Small intestine (tissue), 7 donors: ENCODE measurements around the gene CAMKV. TPM values are rescaled to one million over a fixed set of nuclear protein-coding genes. Genes with fewer than 3 reads are reported as not detected.
"Not testable (repeated sequence)": the region's sequence is repeated elsewhere in the genome, so short reads cannot be mapped to it uniquely, and the experiment has no call there.

Experiments used
- DNase-seq, 2 donors: peaks; one replicate each; pipeline versions ENCODE4 v3.0.0 to v3.0.0-alpha.2; 2013
- FAIRE-seq: peaks from 2 replicates; lab custom pipeline; 2012; peaks lifted over from hg19 to GRCh38; lab: Jason Lieb, UNC
- H3K27ac ChIP-seq, 3 donors: one replicate each; pipeline ENCODE4 v1.5.1; 2013; ENCODE audit warnings: low read length in 2 of 3, mild to moderate bottlenecking in 2 of 3, control low read depth in 1 of 3, inconsistent platforms in 1 of 3, low read depth in 1 of 3, moderate library complexity in 1 of 3
- H3K27me3 ChIP-seq, 3 donors: one replicate each; pipeline ENCODE4 v1.6.1; 2013; ENCODE audit warnings: low read length in 3 of 3, inconsistent platforms in 1 of 3; ENCODE audit not compliant: control insufficient read depth in 3 of 3, insufficient read depth in 3 of 3
- H3K36me3 ChIP-seq, 3 donors: one replicate each; pipeline ENCODE4 v1.6.1; 2013; ENCODE audit warnings: low read length in 3 of 3, inconsistent platforms in 1 of 3, low read depth in 1 of 3, mild to moderate bottlenecking in 1 of 3, moderate library complexity in 1 of 3; ENCODE audit not compliant: control insufficient read depth in 3 of 3, insufficient read depth in 2 of 3
- H3K4me1 ChIP-seq, 3 donors: one replicate each; pipeline ENCODE4 v1.6.1; 2013; ENCODE audit warnings: low read length in 2 of 3, inconsistent platforms in 1 of 3, low read depth in 1 of 3, mild to moderate bottlenecking in 1 of 3, moderate library complexity in 1 of 3; ENCODE audit not compliant: control insufficient read depth in 3 of 3, insufficient read depth in 2 of 3
- H3K4me3 ChIP-seq, 3 donors: one replicate each; pipeline ENCODE4 v1.5.1; 2013; ENCODE audit warnings: low read length in 3 of 3, control low read depth in 1 of 3, inconsistent platforms in 1 of 3, low read depth in 1 of 3, mild to moderate bottlenecking in 1 of 3, moderate library complexity in 1 of 3
- H3K9me3 ChIP-seq, 2 donors: one replicate each; pipeline ENCODE4 v1.6.1; 2013; ENCODE audit warnings: low read depth in 1 of 2, low read length in 1 of 2; ENCODE audit not compliant: control insufficient read depth in 2 of 2, insufficient read depth in 1 of 2
- WGBS, 3 donors: extraction: QIAGEN DNeasy Blood & Tissue Kit; methylation state at CpG; one replicate each; pipeline ENCODE4 v1.1.7; 2013; 5-methylcytosine and 5-hydroxymethylcytosine counted together
- polyA plus RNA-seq, 4 donors: library from polyadenylated mRNA; stranded (reverse) in 3 of 4; unstranded in 1 of 4; fragments of 200-250 nt in 3 of 4; fragments of 120-200 nt in 1 of 4; gene quantifications; one replicate each; pipeline versions ENCODE4 v1.2.1 to v1.2.3, GENCODE V29; 2013
- donor health status: healthy with polysubstance abuse.
- donor health status: control.
- donor health status: control.
- donor health status: Bipolar disorder and iron deficiency.
- donor health status: healthy.

CAMKV gene
- polyA plus RNA-seq, 4 donors, result 0.15 to 32.1 (median 0.81) TPM; not detected in 1

DNA sequence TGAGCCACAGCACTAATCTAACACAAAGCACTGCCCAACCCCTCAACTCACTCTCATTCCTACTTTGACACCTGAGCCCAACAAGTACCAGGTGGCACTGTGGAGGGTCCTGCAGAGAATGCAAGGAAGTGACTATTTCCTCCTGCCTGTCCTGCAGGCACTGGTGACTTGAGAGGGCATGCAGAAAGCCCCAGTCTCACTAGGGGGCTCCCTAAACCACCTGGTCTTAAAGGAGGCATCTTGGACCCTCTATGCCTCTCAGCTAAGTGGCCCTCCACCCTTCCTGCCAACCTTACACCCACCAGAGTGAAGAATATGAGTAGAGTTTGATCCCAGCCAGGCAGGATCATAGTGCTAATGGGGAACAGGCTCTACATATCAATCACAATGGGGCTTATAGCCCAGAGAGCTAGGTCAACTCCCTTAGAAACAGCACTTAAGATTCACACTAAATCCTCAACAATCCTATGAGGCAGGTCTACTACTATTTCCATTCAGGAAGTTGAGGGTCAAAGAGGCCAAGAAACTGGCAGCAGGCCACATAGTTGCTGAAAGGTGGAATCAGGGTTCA, 28.5 kb downstream of the CAMKV start:
- H3K36me3 ChIP-seq, result peaks cover 0 to 63% (median 0%) of the 10 kb centered on the region in 3 donors
- H3K4me1 ChIP-seq, result peaks cover 0 to 28% (median 0%) of the 10 kb centered on the region in 3 donors
- peak; percentile 28 to 56 for DNase-seq
- H3K27me3 ChIP-seq, result no peaks in the 10 kb centered on the region
- H3K27ac ChIP-seq, result no peak overlapping the region
- FAIRE-seq, result no peak
- no peaks in the 10 kb centered on the region for H3K9me3 ChIP-seq
- no peak overlapping the region for H3K4me3 ChIP-seq

GRCh38 chr3:49840388-49840787, 29.3 kb downstream of the CAMKV start:
- Histone ChIP-seq H3K4me3 (no peak overlapping the region), H3K9me3 (no peaks in the 10 kb centered on the region), H3K4me1 (peaks cover 0 to 21% (median 0%) of the 10 kb centered on the region in 3 donors), H3K36me3 (peaks cover 0 to 64% (median 0%) of the 10 kb centered on the region in 3 donors), H3K27ac (no peak overlapping the region), H3K27me3 (no peaks in the 10 kb centered on the region)
- DNase-seq (no peak), FAIRE-seq (no peak)
- 63 to 88% (median 76%) methylated on average over 2 of the region's 2 CpGs for WGBS, 3 donors

GRCh38 chr3:49839193-49839809, 30.4 kb downstream of the CAMKV start:
- Histone ChIP-seq H3K4me3 (no peak overlapping the region), H3K4me1 (peaks cover 0 to 16% (median 0%) of the 10 kb centered on the region in 3 donors), H3K27me3 (no peaks in the 10 kb centered on the region), H3K36me3 (peaks cover 0 to 54% (median 0%) of the 10 kb centered on the region in 3 donors), H3K27ac (peak overlapping the region in 1 of 3 donors; percentile 21), H3K9me3 (no peaks in the 10 kb centered on the region)
- FAIRE-seq (no peak), DNase-seq (peak; percentile 82 to 87)
- WGBS, 3 donors, result 36 to 48% (median 37%) methylated on average over 6 of the region's 6 CpGs

GRCh38 chr3:49831341-49831740, 38.4 kb downstream of the CAMKV start:
- no peak for FAIRE-seq
- H3K4me1 ChIP-seq, result no peaks in the 10 kb centered on the region
- no peaks in the 10 kb centered on the region for H3K27me3 ChIP-seq
- H3K36me3 ChIP-seq, result peaks cover 0 to 54% (median 0%) of the 10 kb centered on the region in 3 donors
- H3K9me3 ChIP-seq, result no peaks in the 10 kb centered on the region
- no peak for DNase-seq
- 71 to 91% (median 77%) methylated on average over 3 of the region's 3 CpGs for WGBS, 3 donors
- no peak overlapping the region for H3K4me3 ChIP-seq
- no peak overlapping the region for H3K27ac ChIP-seq

DNA sequence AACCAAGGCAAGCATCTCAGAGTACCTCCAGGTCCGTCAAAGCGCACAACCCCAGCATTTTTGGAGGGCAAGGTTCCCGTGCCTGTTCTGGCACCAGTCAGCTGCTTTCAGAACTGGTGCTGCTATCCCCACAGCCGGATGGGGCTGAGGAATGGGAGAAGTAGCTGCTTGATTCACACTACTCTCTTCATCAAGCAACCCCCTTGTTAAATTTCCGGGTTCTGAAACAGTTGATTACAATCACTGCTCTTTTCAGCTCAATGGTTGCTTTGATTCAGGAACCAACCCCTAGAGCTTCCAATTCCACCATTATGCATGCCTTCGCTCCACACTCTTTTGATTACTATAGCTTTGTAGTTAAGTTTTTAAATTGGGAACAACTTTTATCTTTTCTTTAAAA, 43.7 kb downstream of the CAMKV start:
- no peaks in the 10 kb centered on the region for H3K27me3 ChIP-seq
- H3K4me1 ChIP-seq, result no peaks in the 10 kb centered on the region
- WGBS, 3 donors, result 75 to 88% (median 86%) methylated on average over 6 of the region's 6 CpGs
- no peak for FAIRE-seq
- no peak overlapping the region for H3K27ac ChIP-seq
- H3K36me3 ChIP-seq, result peaks cover 0 to 29% (median 0%) of the 10 kb centered on the region in 3 donors
- no peak overlapping the region for H3K4me3 ChIP-seq
- DNase-seq, result no peak
- H3K9me3 ChIP-seq, result no peaks in the 10 kb centered on the region

DNA sequence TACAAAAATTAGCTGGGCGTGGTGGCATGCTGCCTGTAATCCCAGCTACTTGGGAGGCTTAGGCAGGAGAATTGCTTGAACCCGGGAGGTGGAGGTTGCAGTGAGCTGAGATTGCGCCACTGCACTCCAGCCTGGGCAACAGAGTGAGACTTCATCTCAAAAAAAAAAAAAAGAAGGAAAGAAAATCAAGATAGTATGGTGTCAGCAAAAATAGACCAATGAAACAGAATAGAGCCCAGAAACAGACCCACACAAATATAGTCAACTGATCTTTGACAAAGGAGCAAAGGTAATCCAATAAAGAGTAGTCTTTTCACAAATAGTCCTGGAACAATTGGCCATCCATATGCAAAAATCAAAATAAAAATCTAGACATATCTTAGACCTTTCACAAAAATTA, 46.6 kb downstream of the CAMKV start:
- H3K4me1 ChIP-seq, H3K36me3 ChIP-seq, H3K27me3 ChIP-seq, DNase-seq, H3K4me3 ChIP-seq, H3K27ac ChIP-seq, H3K9me3 ChIP-seq, FAIRE-seq: not testable (repeated sequence)
- WGBS, 3 donors, result 79 to 96% (median 93%) methylated on average over 3 of the region's 3 CpGs

GRCh38 chr3:49813497-49814174, 56.1 kb downstream of the CAMKV start, which contains the start of gene UBA7:
Gene UBA7, minus strand, starts transcription at chr3:49813953. Its CDS starts 166 bp downstream, at chr3:49813787.
- peaks cover 0 to 49% (median 2%) of the 10 kb centered on the region in 3 donors for H3K36me3 ChIP-seq
- DNase-seq, result peak; percentile 79 to 85
- H3K4me3 ChIP-seq, result peak within 1 kb of the TSS; percentile 52 to 60 (median 60)
- no peaks in the 10 kb centered on the region for H3K9me3 ChIP-seq
- FAIRE-seq, result no peak
- no peaks in the 10 kb centered on the region for H3K27me3 ChIP-seq
- H3K27ac ChIP-seq, result peak within 1 kb of the TSS; percentile 76 to 96 (median 80)
- H3K4me1 ChIP-seq, result peaks cover 0 to 15% (median 2%) of the 10 kb centered on the region in 3 donors
- 2 to 5% (median 4%) methylated on average over 9 of the region's 9 CpGs for WGBS, 3 donors

- Histone ChIP-seq H3K27me3 (no peaks in the 10 kb centered on the region), H3K4me1 (peaks cover 0 to 16% (median 2%) of the 10 kb centered on the region in 3 donors), H3K27ac (peak overlapping the region; percentile 76 to 96 (median 80)), H3K36me3 (peaks cover 0 to 52% (median 2%) of the 10 kb centered on the region in 3 donors), H3K4me3 (peak overlapping the region; percentile 52 to 60 (median 60)), H3K9me3 (no peaks in the 10 kb centered on the region)
- FAIRE-seq (no peak), DNase-seq (peak; percentile 8 to 45)
- WGBS, 3 donors, result 18 to 28% (median 27%) methylated on average over 9 of the region's 9 CpGs
Measured at GRCh38 chr3:49812916-49813496, 56.7 kb downstream of the CAMKV start.
